HEK293T (cell line): ENCODE data around the gene PREB.

Experiments
- CTCF ChIA-PET: fragments of 350-600 bp; formaldehyde crosslinking; extraction: SDS; loops from one replicate; lab custom pipeline; 2021; ENCODE audit warnings: antibody characterized with exemption, inconsistent platforms; lab: Yijun Ruan, JAX
- POLR2A ChIA-PET: fragments of 350-600 bp; formaldehyde crosslinking; extraction: SDS; loops from one replicate; lab custom pipeline; 2020; ENCODE audit warnings: antibody characterized with exemption, inconsistent platforms; lab: Yijun Ruan, JAX
- DNase-seq: peaks from one replicate; pipeline ENCODE4 v3.0.0; 2012; ENCODE audit warnings: mixed read lengths; ENCODE audit errors: extremely low spot score
- ARNT ChIP-seq: fragments of 450-650 bp; IDR thresholded peaks from 2 replicates; pipeline ENCODE4 v1.6.1; 2017; ENCODE audit warnings: mild to moderate bottlenecking
- BHLHE40 ChIP-seq: fragments of 450-650 bp; IDR thresholded peaks from 2 replicates; pipeline ENCODE4 v1.6.1; 2016; ENCODE audit warnings: mild to moderate bottlenecking, moderate library complexity, borderline replicate concordance
- CTBP1 ChIP-seq: fragments of 450-650 bp; IDR thresholded peaks from 2 replicates; pipeline ENCODE4 v1.6.1; 2016; ENCODE audit warnings: borderline replicate concordance
- ELF4 ChIP-seq: fragments of 450-650 bp; IDR thresholded peaks from 2 replicates; pipeline ENCODE4 v1.6.1; 2017; ENCODE audit warnings: antibody characterized with exemption
- FOXA1 ChIP-seq: fragments of 450-650 bp; IDR thresholded peaks from 2 replicates; pipeline ENCODE4 v1.6.1; 2016; ENCODE audit warnings: mild to moderate bottlenecking
- FOXK2 ChIP-seq: fragments of 450-650 bp; IDR thresholded peaks from 2 replicates; pipeline ENCODE4 v1.6.1; 2016; ENCODE audit warnings: mild to moderate bottlenecking
- FOXM1 ChIP-seq: fragments of 450-650 bp; IDR thresholded peaks from 2 replicates; pipeline ENCODE4 v1.6.1; 2017; ENCODE audit warnings: mild to moderate bottlenecking, borderline replicate concordance
- HDGF ChIP-seq: fragments of 450-650 bp; IDR thresholded peaks from 2 replicates; pipeline ENCODE4 v1.6.1; 2017; ENCODE audit warnings: antibody characterized with exemption, borderline replicate concordance
- L3MBTL2 ChIP-seq: fragments of 450-650 bp; conservative IDR thresholded peaks from 2 replicates; pipeline ENCODE4 v1.6.1; 2016; ENCODE audit warnings: mild to moderate bottlenecking
- LEF1 ChIP-seq: fragments of 450-650 bp; IDR thresholded peaks from 2 replicates; pipeline ENCODE4 v1.6.1; 2017; ENCODE audit warnings: mild to moderate bottlenecking, borderline replicate concordance
- NFRKB ChIP-seq: fragments of 450-650 bp; IDR thresholded peaks from 2 replicates; pipeline ENCODE4 v1.6.1; 2016; ENCODE audit warnings: mild to moderate bottlenecking, moderate library complexity
- SP1 ChIP-seq: fragments of 450-650 bp; IDR thresholded peaks from 2 replicates; pipeline ENCODE4 v1.6.1; 2017
- SUZ12 ChIP-seq: fragments of 450-650 bp; IDR thresholded peaks from 2 replicates; pipeline ENCODE4 v1.6.1; 2016; ENCODE audit warnings: mild to moderate bottlenecking
- TARDBP ChIP-seq: fragments of 450-650 bp; IDR thresholded peaks from 2 replicates; pipeline ENCODE4 v1.6.1; 2016
- ZNF384 ChIP-seq: fragments of 450-650 bp; IDR thresholded peaks from 2 replicates; pipeline ENCODE4 v1.6.1; 2016
- TF ChIP-seq, protein P1 (sequence below): fragments of 450-650 bp; IDR thresholded peaks from 2 replicates; pipeline ENCODE4 v1.6.1; 2016

Gene PREB

GRCh38 chr2:27085062-27085672 is 49.3 kb downstream of the PREB start:
- CTCF ChIA-PET, result interaction anchor here (0.6 to 1.4 kb wide), 5 partner anchors 12 to 130 kb away, joined by 3 to 6 read pairs (median 5); partner anchors contain the start of gene AGBL5
- POLR2A ChIA-PET, result interaction anchor here (0.6 to 7.4 kb wide), 5 partner anchors 13 to 123 kb away, joined by 3 to 76 read pairs (median 5); partner anchors contain the start of genes ABHD1, AGBL5 and OST4
- DNase-seq, result no peak
- no peak for TF ChIP-seq FOXM1
- TF ChIP-seq, protein P1, sequence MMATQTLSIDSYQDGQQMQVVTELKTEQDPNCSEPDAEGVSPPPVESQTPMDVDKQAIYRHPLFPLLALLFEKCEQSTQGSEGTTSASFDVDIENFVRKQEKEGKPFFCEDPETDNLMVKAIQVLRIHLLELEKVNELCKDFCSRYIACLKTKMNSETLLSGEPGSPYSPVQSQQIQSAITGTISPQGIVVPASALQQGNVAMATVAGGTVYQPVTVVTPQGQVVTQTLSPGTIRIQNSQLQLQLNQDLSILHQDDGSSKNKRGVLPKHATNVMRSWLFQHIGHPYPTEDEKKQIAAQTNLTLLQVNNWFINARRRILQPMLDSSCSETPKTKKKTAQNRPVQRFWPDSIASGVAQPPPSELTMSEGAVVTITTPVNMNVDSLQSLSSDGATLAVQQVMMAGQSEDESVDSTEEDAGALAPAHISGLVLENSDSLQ, result no peak
- no peak for TF ChIP-seq LEF1
- no peak for TF ChIP-seq HDGF
- TF ChIP-seq ZNF384, result no peak

DNA sequence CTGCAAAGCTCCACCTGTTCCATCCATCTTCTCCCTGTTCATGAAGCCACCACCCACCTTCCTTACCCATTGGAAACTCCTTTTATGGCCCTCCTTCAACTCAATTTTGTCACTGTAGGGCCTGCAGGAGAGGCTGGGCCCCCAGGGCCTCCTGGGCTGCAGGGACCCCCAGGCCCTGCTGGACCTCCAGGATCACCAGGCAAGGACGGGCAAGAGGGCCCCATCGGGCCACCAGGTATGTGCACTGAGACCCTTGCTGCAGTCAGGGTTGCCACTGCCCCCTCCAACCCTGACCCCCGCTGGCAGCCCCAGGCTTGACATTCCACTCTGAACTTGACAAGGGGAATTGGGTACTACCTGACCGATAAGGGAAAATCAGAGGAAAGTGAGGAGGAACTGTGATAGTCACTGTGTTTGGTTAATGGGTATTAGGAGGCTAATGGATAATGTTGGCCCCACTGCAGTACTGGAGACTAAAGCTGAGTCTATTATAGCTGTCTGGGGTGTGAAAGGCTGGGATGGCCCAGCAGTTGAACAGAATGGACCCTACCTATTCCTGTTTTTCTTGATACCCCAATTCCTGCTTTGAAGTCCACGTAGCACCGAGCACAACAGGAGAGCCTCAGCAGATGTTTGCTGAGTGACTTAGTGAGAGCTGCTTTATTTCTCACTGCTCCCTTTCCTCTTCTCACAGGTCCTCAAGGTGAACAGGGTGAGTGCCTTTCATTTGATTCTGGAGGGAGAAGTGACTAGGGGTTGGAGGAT is 50.0 kb downstream of the PREB start:
- CTCF ChIA-PET, result interaction anchor here (1.0 to 1.3 kb wide), 2 partner anchors 123 to 130 kb away, joined by 6 read pairs; no protein-coding TSS in a partner anchor
- POLR2A ChIA-PET, result interaction anchor here (0.9 to 7.4 kb wide), 5 partner anchors 12 to 123 kb away, joined by 3 to 76 read pairs (median 30); partner anchors contain the start of genes ABHD1, AGBL5 and OST4
- DNase-seq, result no peak
- TF ChIP-seq BHLHE40, result no peak
- TF ChIP-seq, protein P1, result no peak
- TF ChIP-seq ARNT, result no peak
- TF ChIP-seq FOXK2, result no peak
- no peak for TF ChIP-seq CTBP1
- TF ChIP-seq SUZ12, result no peak
- TF ChIP-seq ELF4, result no peak
- TF ChIP-seq FOXA1, result no peak
- no peak for TF ChIP-seq NFRKB
- TF ChIP-seq SP1, result no peak
- TF ChIP-seq ZNF384, result no peak
- no peak for TF ChIP-seq LEF1
- no peak for TF ChIP-seq TARDBP
- TF ChIP-seq HDGF, result no peak
- TF ChIP-seq FOXM1, result no peak
- no peak for TF ChIP-seq L3MBTL2

DNA sequence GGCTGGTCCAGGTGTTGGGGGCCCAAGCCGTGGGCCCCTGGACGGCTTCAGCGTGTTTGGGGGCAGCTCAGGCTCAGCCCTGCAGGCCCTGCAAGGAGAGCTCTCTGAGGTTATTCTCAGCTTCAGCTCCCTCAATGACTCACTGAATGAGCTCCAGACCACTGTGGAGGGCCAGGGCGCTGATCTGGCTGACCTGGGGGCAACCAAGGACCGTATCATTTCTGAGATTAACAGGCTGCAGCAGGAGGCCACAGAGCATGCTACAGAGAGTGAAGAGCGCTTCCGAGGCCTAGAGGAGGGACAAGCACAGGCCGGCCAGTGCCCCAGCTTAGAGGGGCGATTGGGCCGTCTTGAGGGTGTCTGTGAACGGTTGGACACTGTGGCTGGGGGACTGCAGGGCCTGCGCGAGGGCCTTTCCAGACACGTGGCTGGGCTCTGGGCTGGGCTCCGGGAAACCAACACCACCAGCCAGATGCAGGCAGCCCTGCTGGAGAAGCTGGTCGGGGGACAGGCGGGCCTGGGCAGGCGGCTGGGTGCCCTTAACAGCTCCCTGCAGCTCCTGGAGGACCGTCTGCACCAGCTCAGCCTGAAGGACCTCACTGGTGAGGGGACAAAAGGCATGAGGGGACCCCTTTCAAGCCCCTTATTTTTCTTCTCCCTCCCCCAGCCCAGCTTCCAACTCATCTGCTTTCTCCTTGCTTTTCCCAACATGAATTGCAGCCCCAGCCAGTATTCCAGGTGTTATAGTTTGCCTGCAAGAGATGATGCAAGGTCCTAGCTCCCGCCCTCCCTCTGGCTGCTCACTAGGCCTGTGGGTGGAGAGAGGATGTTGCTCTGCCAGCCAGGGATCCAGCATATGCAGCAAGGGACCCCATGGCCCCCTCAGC is 50.8 kb downstream of the PREB start:
- TF ChIP-seq HDGF, result no peak
- no peak for TF ChIP-seq LEF1
- TF ChIP-seq FOXK2, result no peak
- no peak for TF ChIP-seq FOXA1
- TF ChIP-seq CTBP1, result no peak
- TF ChIP-seq ZNF384, result no peak
- no peak for TF ChIP-seq L3MBTL2
- TF ChIP-seq BHLHE40, result no peak
- no peak for TF ChIP-seq SP1
- ChIA-PET POLR2A (interaction anchor here (0.9 to 7.4 kb wide), 4 partner anchors 12 to 123 kb away, joined by 3 to 76 read pairs (median 16); partner anchors contain the start of genes AGBL5 and OST4), CTCF (interaction anchor here (0.9 to 1.2 kb wide), 2 partner anchors 8 to 33 kb away, joined by 3 to 4 read pairs; no protein-coding TSS in a partner anchor)
- DNase-seq, result no peak

DNA sequence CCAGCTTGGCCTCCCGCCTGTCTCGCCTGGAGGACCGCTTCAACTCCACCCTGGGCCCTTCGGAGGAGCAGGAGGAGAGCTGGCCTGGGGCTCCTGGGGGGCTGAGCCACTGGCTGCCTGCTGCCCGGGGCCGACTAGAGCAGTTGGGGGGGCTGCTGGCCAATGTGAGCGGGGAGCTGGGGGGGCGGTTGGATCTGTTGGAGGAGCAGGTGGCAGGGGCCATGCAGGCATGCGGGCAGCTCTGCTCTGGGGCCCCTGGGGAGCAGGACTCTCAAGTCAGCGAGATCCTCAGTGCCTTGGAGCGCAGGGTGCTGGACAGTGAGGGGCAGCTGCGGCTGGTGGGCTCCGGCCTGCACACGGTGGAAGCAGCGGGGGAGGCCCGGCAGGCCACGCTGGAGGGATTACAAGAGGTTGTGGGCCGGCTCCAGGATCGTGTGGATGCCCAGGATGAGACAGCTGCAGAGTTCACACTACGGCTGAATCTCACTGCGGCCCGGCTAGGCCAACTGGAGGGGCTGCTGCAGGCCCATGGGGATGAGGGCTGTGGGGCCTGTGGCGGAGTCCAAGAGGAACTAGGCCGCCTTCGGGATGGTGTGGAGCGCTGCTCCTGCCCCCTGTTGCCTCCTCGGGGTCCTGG is 51.5 kb downstream of the PREB start:
- ChIA-PET CTCF (interaction anchor here (0.5 to 1.2 kb wide), 3 partner anchors 9 to 66 kb away, joined by 3 to 4 read pairs (median 3); no protein-coding TSS in a partner anchor), POLR2A (interaction anchor here (0.9 to 7.4 kb wide), 3 partner anchors 11 to 122 kb away, joined by 3 to 76 read pairs (median 30); partner anchors contain the start of genes AGBL5 and OST4)
- no peak for DNase-seq
- TF ChIP-seq HDGF, result no peak
- TF ChIP-seq BHLHE40, result no peak
- no peak for TF ChIP-seq SP1
- no peak for TF ChIP-seq ELF4
- no peak for TF ChIP-seq FOXA1

DNA sequence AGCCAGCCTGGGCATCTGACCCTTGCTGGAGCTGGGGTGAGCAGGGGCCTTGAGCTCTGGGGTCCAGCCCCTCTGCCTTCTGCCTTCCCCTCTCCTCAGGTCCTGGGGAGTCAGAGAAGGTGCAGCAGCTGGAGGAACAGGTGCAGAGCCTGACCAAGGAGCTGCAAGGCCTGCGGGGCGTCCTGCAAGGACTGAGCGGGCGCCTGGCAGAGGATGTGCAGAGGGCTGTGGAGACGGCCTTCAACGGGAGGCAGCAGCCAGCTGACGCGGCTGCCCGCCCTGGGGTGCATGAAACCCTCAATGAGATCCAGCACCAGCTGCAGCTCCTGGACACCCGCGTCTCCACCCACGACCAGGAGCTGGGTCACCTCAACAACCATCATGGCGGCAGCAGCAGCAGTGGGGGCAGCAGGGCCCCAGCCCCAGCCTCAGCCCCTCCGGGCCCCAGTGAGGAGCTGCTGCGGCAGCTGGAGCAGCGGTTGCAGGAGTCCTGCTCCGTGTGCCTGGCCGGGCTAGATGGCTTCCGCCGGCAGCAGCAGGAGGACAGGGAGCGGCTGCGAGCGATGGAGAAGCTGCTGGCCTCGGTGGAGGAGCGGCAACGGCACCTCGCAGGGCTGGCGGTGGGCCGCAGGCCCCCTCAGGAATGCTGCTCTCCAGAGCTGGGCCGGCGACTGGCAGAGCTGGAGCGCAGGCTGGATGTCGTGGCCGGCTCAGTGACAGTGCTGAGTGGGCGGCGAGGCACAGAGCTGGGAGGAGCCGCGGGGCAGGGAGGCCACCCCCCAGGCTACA is 52.3 kb downstream of the PREB start:
- TF ChIP-seq SUZ12 (no peak), FOXA1 (no peak), FOXK2 (no peak), ZNF384 (no peak), FOXM1 (no peak), ARNT (no peak), SP1 (no peak), BHLHE40 (no peak), HDGF (no peak), ELF4 (no peak), TARDBP (no peak), L3MBTL2 (no peak)
- TF ChIP-seq, protein P1, result no peak
- CTCF ChIA-PET, result interaction anchor here (0.5 to 2.0 kb wide), 3 partner anchors 9 to 66 kb away, joined by 3 to 5 read pairs (median 3); no protein-coding TSS in a partner anchor
- POLR2A ChIA-PET, result interaction anchor here (0.9 to 7.4 kb wide), 5 partner anchors 8 to 122 kb away, joined by 3 to 76 read pairs (median 4); partner anchors contain the start of genes AGBL5 and OST4
- no peak for DNase-seq
